Kidney epithelial cell (primary cell): ENCODE measurements around the gene CCDC92. TPM values are rescaled to one million over a fixed set of nuclear protein-coding genes. Genes with fewer than 3 reads are reported as not detected.

ENCODE experiments used
- DNase-seq: peaks from one replicate; pipeline ENCODE4 v3.0.0-alpha.2; 2010; ENCODE audit warnings: low read depth
- H3K27me3 ChIP-seq: 2 replicates; pipeline ENCODE4 v1.6.0; 2011; ENCODE audit warnings: low read length; ENCODE audit not compliant: control insufficient read depth, insufficient read depth
- H3K36me3 ChIP-seq: 2 replicates; pipeline ENCODE4 v1.5.1; 2011; ENCODE audit warnings: low read length; ENCODE audit not compliant: control insufficient read depth, insufficient read depth
- H3K4me3 ChIP-seq: 2 replicates; pipeline ENCODE4 v1.5.1; 2011; ENCODE audit warnings: low read depth, mild to moderate bottlenecking, control low read depth, low read length
- total RNA-seq: library from RNA; depleted of rRNA; stranded (reverse); fragments of >200 nt; gene quantifications from 2 replicates; pipeline ENCODE4 v1.2.3, GENCODE V29; 2015
- TF ChIP-seq, protein P1 (sequence below): IDR thresholded peaks from 2 replicates; pipeline ENCODE4 v1.5.1; 2011; ENCODE audit warnings: mild to moderate bottlenecking, moderate library complexity, low read length, control low read depth, inconsistent platforms; ENCODE audit not compliant: insufficient read depth, poor library complexity, severe bottlenecking

Gene CCDC92
- total RNA-seq, 1 donor from 2014 or later = 30.8 TPM

- Histone ChIP-seq H3K27me3 (peaks cover 14% of the 10 kb centered on the region), H3K4me3 (no peak overlapping the region), H3K36me3 (no peaks in the 10 kb centered on the region)
- TF ChIP-seq, protein P1, sequence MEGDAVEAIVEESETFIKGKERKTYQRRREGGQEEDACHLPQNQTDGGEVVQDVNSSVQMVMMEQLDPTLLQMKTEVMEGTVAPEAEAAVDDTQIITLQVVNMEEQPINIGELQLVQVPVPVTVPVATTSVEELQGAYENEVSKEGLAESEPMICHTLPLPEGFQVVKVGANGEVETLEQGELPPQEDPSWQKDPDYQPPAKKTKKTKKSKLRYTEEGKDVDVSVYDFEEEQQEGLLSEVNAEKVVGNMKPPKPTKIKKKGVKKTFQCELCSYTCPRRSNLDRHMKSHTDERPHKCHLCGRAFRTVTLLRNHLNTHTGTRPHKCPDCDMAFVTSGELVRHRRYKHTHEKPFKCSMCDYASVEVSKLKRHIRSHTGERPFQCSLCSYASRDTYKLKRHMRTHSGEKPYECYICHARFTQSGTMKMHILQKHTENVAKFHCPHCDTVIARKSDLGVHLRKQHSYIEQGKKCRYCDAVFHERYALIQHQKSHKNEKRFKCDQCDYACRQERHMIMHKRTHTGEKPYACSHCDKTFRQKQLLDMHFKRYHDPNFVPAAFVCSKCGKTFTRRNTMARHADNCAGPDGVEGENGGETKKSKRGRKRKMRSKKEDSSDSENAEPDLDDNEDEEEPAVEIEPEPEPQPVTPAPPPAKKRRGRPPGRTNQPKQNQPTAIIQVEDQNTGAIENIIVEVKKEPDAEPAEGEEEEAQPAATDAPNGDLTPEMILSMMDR = no peak
- DNase-seq = no peak
These were observed 82.1 kb downstream of the CCDC92 start for GRCh38 chr12:123890536-123890902.

GRCh38 chr12:123889848-123890535 is 82.6 kb downstream of the CCDC92 start:
- TF ChIP-seq, protein P1 = no peak
- peaks cover 14% of the 10 kb centered on the region for H3K27me3 ChIP-seq

DNA sequence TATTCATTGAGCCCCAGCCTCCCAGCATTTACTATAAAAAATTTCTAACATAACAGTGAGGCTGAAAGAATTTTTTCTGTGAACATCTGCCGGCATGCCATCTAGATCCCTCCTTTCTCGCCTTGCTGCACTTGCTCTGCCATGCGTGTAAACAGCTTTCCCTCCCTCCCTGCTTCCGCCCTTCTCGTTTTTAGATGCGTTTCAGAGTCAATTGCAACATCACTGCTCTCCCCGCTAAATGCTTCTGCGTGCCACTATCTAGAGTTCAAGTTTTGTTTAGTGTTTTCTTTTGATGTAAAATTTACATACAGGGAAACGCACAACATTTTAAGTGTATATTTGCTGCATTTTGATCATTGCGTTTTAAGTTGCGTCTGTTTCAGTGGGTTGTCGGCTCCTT is 83.6 kb downstream of the CCDC92 start:
- no peak overlapping the region for H3K4me3 ChIP-seq
- H3K36me3 ChIP-seq = no peaks in the 10 kb centered on the region
- DNase-seq = no peak
- TF ChIP-seq, protein P1 = no peak
- H3K27me3 ChIP-seq = peaks cover 14% of the 10 kb centered on the region

More at GRCh38 chr12:123889848-123890535, 82.6 kb downstream of the CCDC92 start:
- DNase-seq = no peak
- Histone ChIP-seq H3K36me3 (no peaks in the 10 kb centered on the region), H3K4me3 (no peak overlapping the region)

GRCh38 chr12:123886931-123887582 is 85.6 kb downstream of the CCDC92 start:
- TF ChIP-seq, protein P1 = no peak
- Histone ChIP-seq H3K4me3 (no peak overlapping the region), H3K36me3 (no peaks in the 10 kb centered on the region), H3K27me3 (peaks cover 14% of the 10 kb centered on the region)
- DNase-seq = no peak

DNA sequence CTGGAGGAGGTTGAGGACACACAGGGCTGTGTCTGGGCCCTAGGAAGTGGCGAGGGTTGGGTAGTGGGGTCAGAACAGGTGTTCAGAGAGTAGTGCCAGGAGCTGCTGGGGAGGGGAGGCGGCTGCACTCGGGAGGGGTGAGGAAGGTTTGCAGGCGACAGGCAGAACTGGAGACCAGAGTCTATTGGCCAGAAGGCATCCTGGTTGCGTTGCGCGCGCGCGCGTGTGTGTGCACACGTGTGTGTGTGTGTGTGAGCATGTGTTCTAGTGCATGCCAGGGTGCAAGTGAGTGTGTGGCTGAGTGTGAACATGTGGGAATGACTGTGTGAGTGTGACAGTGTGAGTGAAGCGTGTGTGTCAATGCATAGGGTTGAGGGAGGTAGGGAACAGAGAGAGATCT is 86.4 kb downstream of the CCDC92 start:
- Histone ChIP-seq H3K27me3 (peaks cover 12% of the 10 kb centered on the region), H3K36me3 (no peaks in the 10 kb centered on the region), H3K4me3 (no peak overlapping the region)
- TF ChIP-seq, protein P1 = no peak
- DNase-seq = no peak

Other genes with a start within 250 kb of the CCDC92 start
- under 0.01 and 0.04 TPM in 2 replicates for gene DNAH10, start 210.5 kb downstream of the CCDC92 start, total RNA-seq
- 97.5 and 122 TPM in 2 replicates for gene ZNF664, start 384 bp upstream of the CCDC92 start, total RNA-seq